Measurements from ENCODE around the gene TNFRSF17.

GRCh38 chr16:11915644-11916523, 49.1 kb upstream of the TNFRSF17 start, which contains the start of gene GSPT1:
- TF ChIP-seq POLR2A (IDR thresholded peaks at IDR 0.05) (peak in 1 of 2 donors; percentile 94), CTCF (IDR thresholded peaks at IDR 0.05) (peak in 1 of 3 experiments; percentile 3)
